ENCODE measurements around the gene ATF7IP.
"Not testable (repeated sequence)": the region's sequence is repeated elsewhere in the genome, so short reads cannot be mapped to it uniquely, and the experiment has no call there.

Gene ATF7IP

GRCh38 chr12:14354665-14355064 is 10.8 kb upstream of the ATF7IP start:
- H3K27me3 ChIP-seq (ENCODE audit: insufficient read depth, poor library complexity, severe bottlenecking); H3K36me3 ChIP-seq (ENCODE audit: low read depth); DNase-seq (ENCODE audit: low spot score); H3K4me1 ChIP-seq (ENCODE audit: insufficient read depth, poor library complexity, severe bottlenecking); H3K27ac ChIP-seq (ENCODE audit: poor library complexity, severe bottlenecking); ATAC-seq (ENCODE audit: low read depth); H3K4me3 ChIP-seq (ENCODE audit: severe bottlenecking); H3K9me3 ChIP-seq (ENCODE audit: severe bottlenecking): not testable (repeated sequence)

GRCh38 chr12:14356147-14356546 is 9.3 kb upstream of the ATF7IP start:
- Histone ChIP-seq H3K4me1 (ENCODE audit: insufficient read depth, poor library complexity, severe bottlenecking) (no peaks in the 10 kb centered on the region), H3K4me3 (ENCODE audit: severe bottlenecking) (no peak overlapping the region), H3K27me3 (ENCODE audit: insufficient read depth, poor library complexity, severe bottlenecking) (no peaks in the 10 kb centered on the region), H3K36me3 (ENCODE audit: low read depth) (no peaks in the 10 kb centered on the region), H3K27ac (ENCODE audit: poor library complexity, severe bottlenecking) (no peak overlapping the region), H3K9me3 (ENCODE audit: severe bottlenecking) (no peaks in the 10 kb centered on the region)
- DNase-seq (ENCODE audit: low spot score) = no peak
- TF ChIP-seq CTCF (IDR thresholded peaks at IDR 0.05; ENCODE audit: poor library complexity, severe bottlenecking) = no peak
- no peak for ATAC-seq (ENCODE audit: low read depth)

- no peak for DNase-seq (ENCODE audit: low spot score)
- Histone ChIP-seq H3K27ac (ENCODE audit: poor library complexity, severe bottlenecking) (no peak overlapping the region), H3K36me3 (ENCODE audit: low read depth) (no peaks in the 10 kb centered on the region), H3K4me3 (ENCODE audit: severe bottlenecking) (no peak overlapping the region), H3K9me3 (ENCODE audit: severe bottlenecking) (no peaks in the 10 kb centered on the region), H3K27me3 (ENCODE audit: insufficient read depth, poor library complexity, severe bottlenecking) (no peaks in the 10 kb centered on the region), H3K4me1 (ENCODE audit: insufficient read depth, poor library complexity, severe bottlenecking) (no peaks in the 10 kb centered on the region)
- ATAC-seq (ENCODE audit: low read depth) = no peak
- TF ChIP-seq CTCF (IDR thresholded peaks at IDR 0.05; ENCODE audit: poor library complexity, severe bottlenecking) = no peak
Measured at GRCh38 chr12:14357486-14357885, 8.0 kb upstream of the ATF7IP start.

GRCh38 chr12:14362352-14362751 is 3.1 kb upstream of the ATF7IP start:
- ATAC-seq (ENCODE audit: low read depth) (no peak), DNase-seq (ENCODE audit: low spot score) (no peak)
- TF ChIP-seq CTCF (IDR thresholded peaks at IDR 0.05; ENCODE audit: poor library complexity, severe bottlenecking) = no peak
- Histone ChIP-seq H3K4me3 (ENCODE audit: severe bottlenecking) (no peak overlapping the region), H3K9me3 (ENCODE audit: severe bottlenecking) (no peaks in the 10 kb centered on the region), H3K27ac (ENCODE audit: poor library complexity, severe bottlenecking) (no peak overlapping the region), H3K27me3 (ENCODE audit: insufficient read depth, poor library complexity, severe bottlenecking) (no peaks in the 10 kb centered on the region), H3K4me1 (ENCODE audit: insufficient read depth, poor library complexity, severe bottlenecking) (no peaks in the 10 kb centered on the region), H3K36me3 (ENCODE audit: low read depth) (no peaks in the 10 kb centered on the region)

GRCh38 chr12:14364583-14365271 is 755 bp upstream of the ATF7IP start:
- no peak for ATAC-seq (ENCODE audit: low read depth)
- H3K4me3 ChIP-seq (ENCODE audit: severe bottlenecking) = peak overlapping the region; percentile 63
- no peaks in the 10 kb centered on the region for H3K9me3 ChIP-seq (ENCODE audit: severe bottlenecking)
- H3K27ac ChIP-seq (ENCODE audit: poor library complexity, severe bottlenecking) = peak overlapping the region; percentile 83
- no peak for TF ChIP-seq CTCF (IDR thresholded peaks at IDR 0.05; ENCODE audit: poor library complexity, severe bottlenecking)
- peaks cover 7% of the 10 kb centered on the region for H3K4me1 ChIP-seq (ENCODE audit: insufficient read depth, poor library complexity, severe bottlenecking)
- H3K27me3 ChIP-seq (ENCODE audit: insufficient read depth, poor library complexity, severe bottlenecking) = no peaks in the 10 kb centered on the region
- DNase-seq (ENCODE audit: low spot score) = no peak
- H3K36me3 ChIP-seq (ENCODE audit: low read depth) = no peaks in the 10 kb centered on the region
